ENCODE data around the gene IL1B.

GRCh38 chr2:112835536-112836162 is 930 bp downstream of the IL1B start:
- TF ChIP-seq, protein P1, sequence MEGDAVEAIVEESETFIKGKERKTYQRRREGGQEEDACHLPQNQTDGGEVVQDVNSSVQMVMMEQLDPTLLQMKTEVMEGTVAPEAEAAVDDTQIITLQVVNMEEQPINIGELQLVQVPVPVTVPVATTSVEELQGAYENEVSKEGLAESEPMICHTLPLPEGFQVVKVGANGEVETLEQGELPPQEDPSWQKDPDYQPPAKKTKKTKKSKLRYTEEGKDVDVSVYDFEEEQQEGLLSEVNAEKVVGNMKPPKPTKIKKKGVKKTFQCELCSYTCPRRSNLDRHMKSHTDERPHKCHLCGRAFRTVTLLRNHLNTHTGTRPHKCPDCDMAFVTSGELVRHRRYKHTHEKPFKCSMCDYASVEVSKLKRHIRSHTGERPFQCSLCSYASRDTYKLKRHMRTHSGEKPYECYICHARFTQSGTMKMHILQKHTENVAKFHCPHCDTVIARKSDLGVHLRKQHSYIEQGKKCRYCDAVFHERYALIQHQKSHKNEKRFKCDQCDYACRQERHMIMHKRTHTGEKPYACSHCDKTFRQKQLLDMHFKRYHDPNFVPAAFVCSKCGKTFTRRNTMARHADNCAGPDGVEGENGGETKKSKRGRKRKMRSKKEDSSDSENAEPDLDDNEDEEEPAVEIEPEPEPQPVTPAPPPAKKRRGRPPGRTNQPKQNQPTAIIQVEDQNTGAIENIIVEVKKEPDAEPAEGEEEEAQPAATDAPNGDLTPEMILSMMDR (IDR thresholded peaks at IDR 0.05; ENCODE audit: insufficient read depth, low read length, poor library complexity, severe bottlenecking) = no peak
- TF ChIP-seq EZH2phosphoT487 (conservative IDR thresholded peaks at IDR 0.05; ENCODE audit: low read length) = no peak
